GM19193 (cell line): ENCODE data around the gene TTC33.

ENCODE experiments used
- POLR2A ChIP-seq: IDR thresholded peaks from 4 replicates; pipeline ENCODE4 v1.6.1; 2011; ENCODE audit not compliant: insufficient read depth, insufficient read length; ENCODE audit errors: extremely low read depth

The TTC33 gene

DNA sequence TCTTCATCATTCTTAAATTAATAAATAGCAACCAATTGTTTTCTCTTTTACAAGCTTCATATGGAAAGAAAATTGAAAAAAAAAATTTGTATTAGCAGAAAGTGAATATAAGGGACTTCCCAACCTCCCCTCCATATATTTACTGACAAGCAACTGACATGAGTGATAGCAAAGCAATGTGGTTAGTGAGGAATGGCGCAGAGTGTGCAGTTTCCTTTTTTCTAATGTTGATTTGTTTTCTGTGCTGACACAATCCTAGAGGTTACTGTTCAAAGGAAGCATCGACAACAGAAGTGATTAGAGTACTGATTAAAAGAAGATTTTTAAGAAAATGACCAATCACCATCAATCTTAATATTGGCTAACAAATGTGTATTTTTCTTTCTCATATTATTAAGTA lies 77.7 kb downstream of the TTC33 start:
- TF ChIP-seq POLR2A = no peak

DNA sequence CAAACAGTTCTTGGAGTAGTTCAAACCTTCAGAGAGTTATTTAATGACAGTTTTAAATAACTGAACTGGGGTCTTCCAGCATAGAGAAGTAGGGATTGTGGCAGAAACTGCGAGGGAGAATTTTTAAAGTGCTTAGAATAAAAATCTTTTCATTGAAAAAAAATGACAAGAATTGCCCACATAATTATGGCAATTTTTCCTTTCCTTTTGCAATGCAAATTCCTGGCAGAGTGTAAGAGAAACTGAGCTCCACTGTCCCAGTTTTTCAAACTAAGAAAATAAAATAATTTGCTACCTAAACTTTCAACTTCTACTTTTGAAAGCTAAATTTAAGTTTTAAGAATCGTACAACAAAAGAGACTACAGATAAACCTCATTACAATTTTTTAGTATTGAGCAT lies 78.3 kb downstream of the TTC33 start:
- TF ChIP-seq POLR2A = no peak

DNA sequence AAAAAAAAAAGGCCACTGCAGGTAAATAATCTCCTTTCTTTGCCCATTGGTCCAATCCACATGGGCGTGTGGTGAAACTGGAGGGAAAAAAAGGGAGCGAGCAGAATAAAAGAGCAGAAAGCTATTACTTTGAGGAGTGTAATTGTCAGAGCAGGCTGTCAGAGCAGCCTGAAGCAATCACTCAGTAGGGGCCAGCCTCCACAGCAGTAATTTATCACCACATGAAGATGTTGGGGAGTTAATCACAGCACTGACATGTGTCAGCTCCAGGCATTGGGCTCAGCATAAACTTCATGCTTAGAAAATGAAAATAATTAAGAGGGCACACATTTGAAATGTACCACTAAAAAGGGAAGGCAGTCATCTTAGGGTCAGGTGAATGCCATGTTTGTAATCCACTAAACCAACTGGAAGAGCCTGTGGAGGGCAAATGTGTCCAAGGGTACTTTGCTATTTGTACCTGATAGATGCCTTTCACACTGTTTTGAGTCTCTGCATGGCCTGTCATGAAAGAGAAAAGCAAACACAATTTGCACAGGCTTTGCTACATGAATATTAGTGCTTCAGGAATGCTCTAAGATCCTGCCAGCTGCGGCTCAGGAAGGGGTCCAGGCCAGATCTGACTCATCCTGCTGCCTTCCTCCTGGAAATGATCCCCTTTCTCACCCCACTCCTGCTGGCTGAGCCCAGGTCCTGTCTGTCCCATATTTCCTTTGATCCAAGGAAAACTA lies 79.0 kb downstream of the TTC33 start:
- TF ChIP-seq POLR2A = no peak

DNA sequence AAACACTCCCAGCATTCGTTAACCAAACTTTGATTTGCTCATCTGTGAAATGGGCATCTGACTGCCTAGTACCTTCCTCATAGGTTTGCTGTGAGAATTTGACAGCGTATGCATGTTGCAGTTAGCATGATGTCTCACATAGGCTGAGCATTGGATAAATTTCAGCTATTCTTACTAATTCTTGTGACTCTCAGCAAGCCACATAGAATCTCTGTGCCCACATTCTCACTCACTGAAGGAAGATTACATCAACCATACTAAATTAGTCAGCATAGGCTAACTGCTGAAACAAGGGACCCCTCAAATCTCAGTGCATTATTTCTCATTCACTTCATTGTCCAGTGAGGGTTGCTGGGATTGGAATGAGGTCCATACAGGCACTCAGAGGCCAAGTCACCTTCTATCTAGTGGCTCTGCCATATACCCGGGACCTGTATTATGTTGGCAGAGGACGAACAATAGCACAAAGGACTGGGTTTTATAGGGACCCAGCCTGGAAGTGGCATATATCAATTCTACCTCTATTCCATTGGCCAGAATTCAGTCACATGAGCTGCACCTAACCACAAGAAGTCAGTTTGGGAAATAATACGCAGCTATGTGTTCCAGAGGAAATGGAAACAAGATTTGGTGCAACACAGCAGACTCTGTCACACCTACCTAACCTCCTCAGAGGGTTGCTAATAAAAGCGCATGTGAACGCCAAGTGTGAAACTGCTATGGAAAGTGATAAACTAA lies 80.2 kb downstream of the TTC33 start:
- no peak for TF ChIP-seq POLR2A

DNA sequence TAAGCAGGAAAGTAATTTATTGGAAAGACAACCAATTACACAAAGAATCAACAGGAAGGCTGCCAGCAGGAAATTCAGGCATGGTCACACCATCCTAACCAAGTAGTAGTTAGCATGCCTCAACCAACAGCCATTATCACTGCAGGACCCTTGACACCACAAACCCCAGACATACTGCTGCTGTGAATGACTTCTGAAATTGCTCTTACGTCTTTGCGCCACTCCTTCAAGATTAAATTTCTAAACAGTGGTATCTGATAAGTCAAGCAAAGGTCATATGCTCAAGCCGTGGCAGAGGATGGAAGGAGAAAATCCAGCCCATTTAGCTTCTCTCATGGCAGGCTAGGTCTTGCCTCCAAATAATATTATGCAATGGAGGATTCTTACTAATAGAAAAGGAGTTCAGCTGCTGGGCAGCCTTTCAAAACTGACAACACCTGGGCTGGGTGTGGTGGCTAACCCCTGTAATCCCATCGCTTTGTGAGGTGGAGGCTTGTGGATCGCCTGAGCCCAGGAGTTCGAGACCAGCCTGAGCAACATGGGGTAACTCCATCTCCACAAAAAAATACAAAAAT lies 81.0 kb downstream of the TTC33 start:
- TF ChIP-seq POLR2A = no peak

DNA sequence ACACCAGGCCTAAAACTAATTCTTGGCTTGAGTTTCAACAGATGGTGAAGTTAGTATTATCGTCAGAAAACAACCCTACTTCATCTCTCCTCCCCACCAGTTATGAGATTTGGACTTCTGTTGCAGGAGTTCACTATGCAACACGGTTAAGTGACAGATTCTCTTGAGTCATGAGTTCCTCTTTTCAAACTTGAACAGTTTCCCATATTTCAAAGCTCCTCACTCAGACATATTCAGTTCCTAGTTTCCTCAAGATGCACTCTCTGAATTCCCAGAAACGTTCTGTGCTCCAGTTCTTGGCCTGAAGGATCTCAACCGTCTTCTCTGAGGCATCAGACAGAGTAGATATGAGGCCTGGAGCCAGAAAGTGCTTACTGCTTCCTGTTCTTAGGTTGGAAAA lies 83.3 kb downstream of the TTC33 start:
- no peak for TF ChIP-seq POLR2A

DNA sequence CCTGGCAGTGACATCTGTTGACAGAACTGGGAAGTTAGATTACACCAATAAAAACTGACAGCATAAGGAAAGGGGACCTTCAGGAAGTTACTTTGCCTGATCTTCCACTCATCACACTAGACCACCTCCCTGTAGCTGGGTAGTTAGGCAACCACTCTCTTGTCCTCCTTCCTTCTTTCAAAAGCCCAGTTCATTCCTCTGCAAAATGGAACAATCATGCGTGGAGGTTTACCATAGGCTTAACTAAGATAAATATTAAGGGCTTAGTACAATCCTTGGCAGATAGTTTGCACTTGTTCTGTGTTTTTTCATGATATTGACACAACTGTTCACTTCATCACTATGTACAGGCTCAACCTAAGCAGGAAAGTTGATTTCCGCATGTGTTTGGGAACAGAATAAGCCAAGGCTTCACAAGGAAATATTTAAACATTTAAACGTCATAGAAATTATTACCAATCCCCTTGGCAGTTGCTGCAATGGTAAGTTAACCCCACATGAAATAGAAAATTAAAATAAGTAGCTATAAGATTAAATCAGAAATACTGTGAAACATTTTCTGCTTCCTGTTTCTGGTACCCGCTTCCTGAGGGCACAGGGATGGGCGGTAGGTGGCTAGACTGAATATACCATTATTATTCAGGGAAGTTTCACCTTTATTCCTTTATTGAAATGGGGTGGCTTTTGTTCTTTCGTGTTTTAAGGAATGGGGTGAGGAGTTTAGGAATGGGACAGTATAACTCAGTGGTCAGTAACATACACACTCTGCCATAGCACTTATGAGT lies 86.0 kb downstream of the TTC33 start:
- no peak for TF ChIP-seq POLR2A

DNA sequence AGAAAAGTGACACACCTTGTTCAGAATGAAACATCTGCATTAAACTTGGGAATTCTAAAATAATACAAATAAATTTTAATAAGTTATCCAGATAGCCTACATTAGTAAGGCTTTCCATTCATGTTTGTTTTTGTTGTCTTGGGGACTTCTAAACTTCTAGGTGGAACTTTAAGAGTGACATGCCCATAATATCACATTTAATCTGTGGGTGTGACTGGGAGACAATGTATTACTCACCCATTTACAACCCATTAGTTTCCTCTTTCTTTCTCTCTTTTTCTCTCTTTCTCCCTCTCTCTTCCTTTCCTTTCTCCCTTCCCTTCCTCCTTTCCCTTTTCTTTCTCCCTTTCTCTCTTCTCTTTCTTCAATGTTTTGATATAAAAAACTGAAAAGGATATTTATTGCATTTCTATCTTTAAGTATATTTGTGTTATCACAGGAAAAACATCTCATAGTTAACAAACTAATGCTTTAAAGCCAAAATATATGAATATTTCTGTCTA lies 88.5 kb downstream of the TTC33 start:
- no peak for TF ChIP-seq POLR2A

DNA sequence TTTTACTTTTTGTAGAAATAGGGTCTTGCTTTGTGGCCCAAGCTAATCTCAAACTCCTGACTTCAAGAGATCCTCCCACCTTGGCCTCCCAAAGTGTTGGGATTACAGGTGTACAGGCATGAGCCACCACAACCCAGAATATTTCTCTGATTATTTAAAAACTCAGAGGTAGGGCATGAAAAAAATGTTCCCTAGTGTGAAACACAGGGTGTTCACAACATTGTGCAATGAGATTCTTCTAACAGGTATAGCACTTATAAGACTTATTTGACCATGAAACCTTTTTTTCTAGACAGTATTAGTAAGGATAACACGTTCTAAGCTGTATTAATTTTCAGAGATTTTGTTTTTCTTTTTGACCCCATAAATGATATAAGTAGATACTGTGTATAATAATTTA lies 89.1 kb downstream of the TTC33 start:
- TF ChIP-seq POLR2A = no peak

DNA sequence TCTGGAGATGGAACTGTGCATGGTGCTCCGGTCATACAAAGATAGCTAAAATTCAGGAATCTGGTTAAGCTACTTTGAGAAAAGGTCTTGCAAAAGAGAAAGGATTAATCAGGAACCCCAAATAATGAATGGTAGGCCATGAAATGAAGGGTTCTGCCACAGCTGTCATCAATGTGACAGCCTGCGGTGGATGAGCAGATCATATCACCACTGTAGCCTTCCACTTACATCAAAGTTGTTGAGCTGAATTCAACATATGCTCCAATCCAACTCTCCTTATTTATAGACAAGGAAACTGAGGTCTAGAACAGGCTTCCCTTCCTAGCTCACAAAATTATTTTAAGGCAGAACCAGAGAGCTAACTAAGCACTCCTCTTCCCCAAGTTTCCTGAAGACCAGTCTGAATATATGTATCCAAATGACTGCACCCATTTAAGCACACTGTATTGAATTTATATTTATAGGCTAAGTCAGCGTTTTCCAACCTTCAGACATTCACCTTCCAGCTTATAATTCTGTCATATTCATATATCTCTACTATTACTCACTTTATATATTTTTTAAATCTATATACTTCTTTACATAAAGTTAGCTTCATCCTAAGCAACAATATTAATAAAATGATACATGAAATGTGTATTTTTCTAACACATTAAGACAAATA lies 90.0 kb downstream of the TTC33 start:
- TF ChIP-seq POLR2A = no peak

DNA sequence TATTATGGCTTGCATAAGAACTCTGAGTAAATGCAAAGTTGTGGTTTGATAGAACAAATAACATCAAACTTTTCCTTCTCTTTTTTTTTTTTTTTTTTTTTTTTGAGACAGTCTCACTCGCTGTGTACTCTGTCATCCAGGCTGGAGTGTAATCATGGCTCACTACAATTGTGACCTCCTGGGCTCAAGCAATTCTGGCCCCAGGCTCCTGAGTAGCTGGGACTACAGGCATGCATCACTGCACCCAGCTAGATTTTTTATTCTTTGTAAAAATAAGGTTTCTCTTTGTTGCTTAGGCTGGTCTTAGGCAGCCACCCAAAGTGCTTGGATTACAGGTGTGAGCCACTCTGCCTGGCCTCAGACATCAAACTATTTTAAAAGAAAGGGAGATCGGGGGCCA lies 95.0 kb downstream of the TTC33 start:
- TF ChIP-seq POLR2A = no peak

DNA sequence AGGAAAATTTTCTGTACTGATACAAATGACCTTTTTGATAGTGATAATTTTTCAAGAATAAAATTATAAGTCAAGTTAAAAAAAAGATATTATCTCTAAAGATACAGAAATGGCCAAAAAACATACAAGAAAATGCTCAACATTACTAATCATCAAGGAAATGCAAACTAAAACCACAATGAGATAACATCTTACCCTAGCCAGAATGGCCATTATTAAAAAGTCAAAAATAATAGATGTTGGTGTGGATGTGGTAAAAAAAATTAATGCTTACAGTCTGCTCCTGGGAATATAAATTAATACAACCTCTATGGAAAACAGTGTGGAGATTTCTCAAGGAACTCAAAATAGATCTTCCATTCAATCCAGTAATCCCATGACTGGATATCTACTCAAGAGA lies 99.0 kb downstream of the TTC33 start:
- TF ChIP-seq POLR2A = no peak

DNA sequence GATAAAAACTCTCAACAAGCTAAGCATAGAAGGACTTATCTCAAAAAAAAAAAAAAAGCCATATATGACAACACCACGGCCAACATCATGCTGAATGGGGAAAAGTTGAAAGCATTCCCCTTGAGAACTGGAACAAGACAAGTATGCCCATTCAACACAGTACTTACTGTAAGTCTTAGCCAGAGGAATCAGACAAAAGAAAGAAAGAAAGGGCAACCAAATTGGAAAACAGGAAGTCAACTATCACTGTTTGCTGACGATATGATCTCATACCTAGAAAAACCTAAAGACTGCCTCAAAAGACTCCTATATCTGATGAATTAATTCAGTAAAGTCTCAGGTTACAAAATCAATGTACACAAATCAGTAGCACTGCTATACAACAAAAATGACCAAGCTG lies 100.6 kb downstream of the TTC33 start:
- no peak for TF ChIP-seq POLR2A

DNA sequence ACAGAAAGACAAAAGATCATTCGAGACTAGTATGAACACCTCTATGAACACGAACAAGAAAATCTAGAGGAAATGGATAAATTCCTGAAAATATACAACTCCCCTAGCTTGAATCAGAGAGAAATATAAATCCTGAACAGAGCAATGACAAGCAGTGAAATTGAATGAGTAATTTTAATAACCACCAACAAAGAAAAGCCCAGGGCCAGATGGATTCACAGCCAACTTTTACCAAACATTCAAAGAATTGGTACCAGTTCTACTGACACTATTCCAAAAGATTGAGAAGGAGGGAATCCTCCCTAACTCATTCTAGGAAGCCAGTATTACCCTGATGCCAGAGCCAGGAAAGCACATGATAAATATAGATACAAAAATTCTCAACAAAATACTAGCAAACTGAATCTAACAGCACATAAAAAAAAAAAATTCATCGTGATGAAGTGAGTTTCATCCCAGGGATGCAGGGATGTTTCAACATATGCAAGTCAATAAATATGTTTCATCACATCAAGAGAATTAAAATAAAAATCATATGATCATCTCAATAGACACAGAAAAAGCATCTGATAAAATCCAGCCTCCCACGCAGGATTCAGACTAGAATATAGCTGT lies 101.3 kb downstream of the TTC33 start:
- TF ChIP-seq POLR2A = no peak

DNA sequence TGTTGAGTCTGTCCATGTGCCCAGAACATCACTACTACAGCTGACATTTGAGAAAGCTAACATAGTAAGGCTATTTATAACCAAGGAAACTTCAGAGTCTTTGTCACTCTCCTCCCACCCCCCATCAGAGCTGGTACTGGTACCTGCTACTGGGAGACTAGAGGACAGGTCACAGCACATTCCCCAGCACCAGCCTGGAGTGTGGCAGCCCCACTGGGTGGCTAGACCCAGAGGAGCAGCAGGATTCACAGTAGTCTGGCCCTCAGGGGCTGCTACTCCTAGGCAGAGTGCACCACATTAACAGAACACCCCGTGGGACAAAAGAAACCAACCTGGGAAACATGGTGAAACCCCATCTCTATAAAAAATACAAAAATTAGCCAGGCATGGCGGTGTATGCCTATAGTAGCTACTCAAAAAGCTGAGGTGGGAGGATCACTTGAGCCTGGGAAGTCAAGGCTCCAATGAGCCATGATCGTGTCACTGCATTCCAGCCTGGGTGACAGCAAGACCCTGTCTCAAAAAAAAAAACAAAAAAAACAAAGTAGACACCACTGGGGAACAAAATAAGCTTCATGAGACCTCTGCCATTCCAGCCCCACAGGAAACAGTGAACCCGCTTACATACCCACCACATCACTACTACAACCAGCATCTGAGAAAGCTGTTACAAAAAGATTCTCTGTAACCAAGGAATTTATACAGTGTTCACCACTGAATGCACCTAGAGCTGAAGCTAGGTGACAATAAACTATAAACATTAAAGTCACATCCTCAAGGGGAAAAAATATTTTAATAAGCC lies 102.3 kb downstream of the TTC33 start:
- TF ChIP-seq POLR2A = no peak
